Measurements from ENCODE around the gene ABHD14A.

Gene ABHD14A

GRCh38 chr3:52017586-52017985, 42.7 kb downstream of the ABHD14A start:
- TF ChIP-seq CTCF (conservative IDR thresholded peaks at IDR 0.05; ENCODE audit: low read depth), result no peak
- POLR2A ChIA-PET (ENCODE audit: low non-redundant PET), result interaction anchor here (1.1 kb wide), 1 partner anchor 39 kb away, joined by 3 read pairs; the partner anchor contains the start of gene DUSP7
- no peak for DNase-seq (ENCODE audit: low spot score)
- peak overlapping the region; percentile 30 for H3K27ac ChIP-seq
- CTCF ChIA-PET, result interaction anchor here (0.6 kb wide), 1 partner anchor 10 kb away, joined by 4 read pairs; no protein-coding TSS in a partner anchor

- ChIA-PET POLR2A (ENCODE audit: low non-redundant PET) (no interaction called here), CTCF (interaction anchor here (0.6 kb wide), 1 partner anchor 98 kb away, joined by 3 read pairs; no protein-coding TSS in a partner anchor)
- no peak for DNase-seq (ENCODE audit: low spot score)
- peak overlapping the region; percentile 38 for H3K27ac ChIP-seq
- TF ChIP-seq CTCF (conservative IDR thresholded peaks at IDR 0.05; ENCODE audit: low read depth), result no peak
These were observed 43.6 kb downstream of the ABHD14A start for GRCh38 chr3:52018319-52019000.

- H3K27ac ChIP-seq, result peak overlapping the region; percentile 38
- CTCF ChIA-PET, result no interaction called here
- no peak for TF ChIP-seq CTCF (conservative IDR thresholded peaks at IDR 0.05; ENCODE audit: low read depth)
- no peak for DNase-seq (ENCODE audit: low spot score)
- POLR2A ChIA-PET (ENCODE audit: low non-redundant PET), result no interaction called here
These were observed 44.7 kb downstream of the ABHD14A start for GRCh38 chr3:52019352-52020080.

GRCh38 chr3:52020796-52021195, 45.9 kb downstream of the ABHD14A start:
- POLR2A ChIA-PET (ENCODE audit: low non-redundant PET), result no interaction called here
- DNase-seq (ENCODE audit: low spot score), result no peak
- CTCF ChIA-PET, result no interaction called here
- H3K27ac ChIP-seq, result peak overlapping the region; percentile 34
- TF ChIP-seq CTCF (conservative IDR thresholded peaks at IDR 0.05; ENCODE audit: low read depth), result no peak

GRCh38 chr3:52021489-52022268, 46.8 kb downstream of the ABHD14A start:
- ChIA-PET CTCF (interaction anchor here (0.8 kb wide), 1 partner anchor 17 kb away, joined by 3 read pairs; no protein-coding TSS in a partner anchor), POLR2A (ENCODE audit: low non-redundant PET) (no interaction called here)
- no peak for DNase-seq (ENCODE audit: low spot score)
- TF ChIP-seq CTCF (conservative IDR thresholded peaks at IDR 0.05; ENCODE audit: low read depth), result no peak
- peak overlapping the region; percentile 34 for H3K27ac ChIP-seq
